Endothelial cell (in vitro differentiated cells): ENCODE data around the gene TSEN54. TPM values are rescaled to one million over a fixed set of nuclear protein-coding genes. Genes with fewer than 3 reads are reported as not detected.

Experiments used
- DNase-seq: peaks from one replicate; pipeline ENCODE4 v3.0.0; 2021; ENCODE audit warnings: low spot score
- H3K27ac Mint-ChIP-seq: one replicate; pipeline ENCODE4 v1.8.0; 2021; ENCODE audit warnings: mixed read lengths, inconsistent platforms; ENCODE audit not compliant: unreplicated experiment
- H3K27me3 Mint-ChIP-seq: one replicate; pipeline ENCODE4 v1.8.0; 2021; ENCODE audit warnings: mild to moderate bottlenecking, moderate library complexity, mixed read lengths, inconsistent platforms; ENCODE audit not compliant: unreplicated experiment
- H3K36me3 Mint-ChIP-seq: one replicate; pipeline ENCODE4 v1.8.0; 2021; ENCODE audit warnings: mild to moderate bottlenecking, low read depth, mixed read lengths, inconsistent platforms; ENCODE audit not compliant: unreplicated experiment
- H3K4me1 Mint-ChIP-seq: one replicate; pipeline ENCODE4 v1.8.0; 2021; ENCODE audit warnings: mild to moderate bottlenecking, mixed read lengths, inconsistent platforms; ENCODE audit not compliant: unreplicated experiment
- H3K4me3 Mint-ChIP-seq: one replicate; pipeline ENCODE4 v1.8.0; 2021; ENCODE audit warnings: mild to moderate bottlenecking, mixed read lengths, inconsistent platforms; ENCODE audit not compliant: unreplicated experiment
- H3K9me3 Mint-ChIP-seq: one replicate; pipeline ENCODE4 v1.8.0; 2021; ENCODE audit warnings: mixed read lengths, inconsistent platforms; ENCODE audit not compliant: unreplicated experiment
- CTCF ChIP-seq: fragments of 200-600 bp; sonication (generic); IDR thresholded peaks from one replicate; pipeline ENCODE4 v1.5.0; 2021; ENCODE audit warnings: antibody characterized with exemption; ENCODE audit not compliant: unreplicated experiment
- total RNA-seq: library from RNA; stranded (reverse); fragmentation: NEBNext Ultra II Directional; extraction: Animal tissue kit (Norgen Biotek cat#: 25700); gene quantifications from one replicate; pipeline ENCODE4 v1.2.1, GENCODE V29; 2021; ENCODE audit not compliant: unreplicated experiment

TSEN54 gene
- total RNA-seq, 1 donor from 2014 or later, result 18.8 TPM

GRCh38 chr17:75498726-75499213 lies 17.6 kb upstream of the TSEN54 start:
- no peak overlapping the region for H3K27ac Mint-ChIP-seq
- peaks cover 10% of the 10 kb centered on the region for H3K27me3 Mint-ChIP-seq
- H3K36me3 Mint-ChIP-seq, result peaks cover 18% of the 10 kb centered on the region
- peak overlapping the region; percentile 15 for H3K4me3 Mint-ChIP-seq
- no peak for TF ChIP-seq CTCF
- H3K9me3 Mint-ChIP-seq, result no peaks in the 10 kb centered on the region
- peaks cover 14% of the 10 kb centered on the region for H3K4me1 Mint-ChIP-seq
- no peak for DNase-seq

- no peaks in the 10 kb centered on the region for H3K9me3 Mint-ChIP-seq
- H3K36me3 Mint-ChIP-seq, result peaks cover 16% of the 10 kb centered on the region
- H3K27ac Mint-ChIP-seq, result peak overlapping the region; percentile 36
- no peak for DNase-seq
- no peak for TF ChIP-seq CTCF
- peaks cover 14% of the 10 kb centered on the region for H3K4me1 Mint-ChIP-seq
- peak overlapping the region; percentile 7 for H3K4me3 Mint-ChIP-seq
- peaks cover 10% of the 10 kb centered on the region for H3K27me3 Mint-ChIP-seq
Measured at GRCh38 chr17:75499313-75500022, 16.9 kb upstream of the TSEN54 start.

GRCh38 chr17:75500419-75501216 lies 15.7 kb upstream of the TSEN54 start:
- no peak overlapping the region for H3K4me3 Mint-ChIP-seq
- peaks cover 16% of the 10 kb centered on the region for H3K36me3 Mint-ChIP-seq
- peaks cover 10% of the 10 kb centered on the region for H3K27me3 Mint-ChIP-seq
- H3K4me1 Mint-ChIP-seq, result peaks cover 14% of the 10 kb centered on the region
- no peak overlapping the region for H3K27ac Mint-ChIP-seq
- no peaks in the 10 kb centered on the region for H3K9me3 Mint-ChIP-seq
- no peak for TF ChIP-seq CTCF
- DNase-seq, result no peak

GRCh38 chr17:75501378-75502071 lies 14.8 kb upstream of the TSEN54 start:
- Mint-ChIP-seq H3K9me3 (no peaks in the 10 kb centered on the region), H3K27me3 (peaks cover 14% of the 10 kb centered on the region), H3K4me3 (no peak overlapping the region), H3K27ac (no peak overlapping the region), H3K36me3 (peaks cover 20% of the 10 kb centered on the region), H3K4me1 (peaks cover 14% of the 10 kb centered on the region)
- DNase-seq, result no peak
- TF ChIP-seq CTCF, result no peak
